Ishikawa (cell line): Measurements from ENCODE around the gene MFRP.

Experiments used
- CEBPB ChIP-seq: IDR thresholded peaks from 2 replicates; pipeline ENCODE4 v1.6.1; 2012
- CREB1 ChIP-seq: IDR thresholded peaks from 2 replicates; pipeline ENCODE4 v1.6.1; 2012; ENCODE audit warnings: low read depth
- EGR1 ChIP-seq: IDR thresholded peaks from 2 replicates; pipeline ENCODE4 v1.6.1; 2012
- EP300 ChIP-seq: IDR thresholded peaks from 2 replicates; pipeline ENCODE4 v1.6.1; 2012; ENCODE audit warnings: borderline replicate concordance
- FOXM1 ChIP-seq: IDR thresholded peaks from 2 replicates; pipeline ENCODE4 v1.6.1; 2012; ENCODE audit warnings: low read depth, borderline replicate concordance
- MAX ChIP-seq: IDR thresholded peaks from 2 replicates; pipeline ENCODE4 v1.6.1; 2012
- NFIC ChIP-seq: IDR thresholded peaks from 2 replicates; pipeline ENCODE4 v1.6.1; 2012
- RAD21 ChIP-seq: IDR thresholded peaks from 2 replicates; pipeline ENCODE4 v1.6.1; 2012; ENCODE audit warnings: low read depth
- TAF1 ChIP-seq: IDR thresholded peaks from 2 replicates; pipeline ENCODE4 v1.6.1; 2012; ENCODE audit warnings: low read depth, mild to moderate bottlenecking
- TCF12 ChIP-seq: IDR thresholded peaks from 2 replicates; pipeline ENCODE4 v1.6.1; 2012; ENCODE audit warnings: low read depth
- TEAD4 ChIP-seq: IDR thresholded peaks from 2 replicates; pipeline ENCODE4 v1.6.1; 2012
- USF1 ChIP-seq: IDR thresholded peaks from 2 replicates; pipeline ENCODE4 v1.6.1; 2012
- YY1 ChIP-seq: IDR thresholded peaks from 2 replicates; pipeline ENCODE4 v1.6.1; 2012; ENCODE audit warnings: low read depth
- ZBTB7A ChIP-seq: IDR thresholded peaks from 2 replicates; pipeline ENCODE4 v1.6.1; 2012; ENCODE audit warnings: low read depth
- TF ChIP-seq, protein P1 (sequence below): IDR thresholded peaks from 2 replicates; pipeline ENCODE4 v1.6.1; 2012; ENCODE audit warnings: low read depth, mild to moderate bottlenecking

MFRP gene

DNA sequence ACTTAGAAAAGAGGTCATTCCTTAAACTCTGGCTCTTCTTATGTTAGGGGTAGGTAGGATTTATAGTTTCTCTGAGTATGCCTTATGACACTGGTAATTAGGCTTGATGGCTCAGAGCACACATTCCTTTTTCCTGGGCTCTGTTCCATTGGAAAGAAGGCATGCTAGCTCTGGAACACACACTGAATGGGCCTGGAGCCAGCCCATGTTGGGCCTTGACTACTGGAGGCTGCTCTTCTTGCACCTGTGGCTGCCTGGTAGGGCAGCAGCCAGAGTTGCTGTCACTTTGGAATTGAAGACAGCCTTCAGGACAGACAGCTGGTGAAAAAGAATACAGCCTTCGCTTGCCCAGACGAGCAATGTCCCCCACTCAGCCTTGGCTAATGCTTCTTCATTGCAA lies 47.8 kb downstream of the MFRP start:
- TF ChIP-seq NFIC (no peak), ZBTB7A (no peak), TAF1 (no peak), EP300 (no peak), EGR1 (no peak), YY1 (no peak), TEAD4 (no peak), CEBPB (no peak), USF1 (no peak), RAD21 (no peak), MAX (no peak), CREB1 (no peak), TCF12 (no peak), FOXM1 (no peak)
- TF ChIP-seq, protein P1, sequence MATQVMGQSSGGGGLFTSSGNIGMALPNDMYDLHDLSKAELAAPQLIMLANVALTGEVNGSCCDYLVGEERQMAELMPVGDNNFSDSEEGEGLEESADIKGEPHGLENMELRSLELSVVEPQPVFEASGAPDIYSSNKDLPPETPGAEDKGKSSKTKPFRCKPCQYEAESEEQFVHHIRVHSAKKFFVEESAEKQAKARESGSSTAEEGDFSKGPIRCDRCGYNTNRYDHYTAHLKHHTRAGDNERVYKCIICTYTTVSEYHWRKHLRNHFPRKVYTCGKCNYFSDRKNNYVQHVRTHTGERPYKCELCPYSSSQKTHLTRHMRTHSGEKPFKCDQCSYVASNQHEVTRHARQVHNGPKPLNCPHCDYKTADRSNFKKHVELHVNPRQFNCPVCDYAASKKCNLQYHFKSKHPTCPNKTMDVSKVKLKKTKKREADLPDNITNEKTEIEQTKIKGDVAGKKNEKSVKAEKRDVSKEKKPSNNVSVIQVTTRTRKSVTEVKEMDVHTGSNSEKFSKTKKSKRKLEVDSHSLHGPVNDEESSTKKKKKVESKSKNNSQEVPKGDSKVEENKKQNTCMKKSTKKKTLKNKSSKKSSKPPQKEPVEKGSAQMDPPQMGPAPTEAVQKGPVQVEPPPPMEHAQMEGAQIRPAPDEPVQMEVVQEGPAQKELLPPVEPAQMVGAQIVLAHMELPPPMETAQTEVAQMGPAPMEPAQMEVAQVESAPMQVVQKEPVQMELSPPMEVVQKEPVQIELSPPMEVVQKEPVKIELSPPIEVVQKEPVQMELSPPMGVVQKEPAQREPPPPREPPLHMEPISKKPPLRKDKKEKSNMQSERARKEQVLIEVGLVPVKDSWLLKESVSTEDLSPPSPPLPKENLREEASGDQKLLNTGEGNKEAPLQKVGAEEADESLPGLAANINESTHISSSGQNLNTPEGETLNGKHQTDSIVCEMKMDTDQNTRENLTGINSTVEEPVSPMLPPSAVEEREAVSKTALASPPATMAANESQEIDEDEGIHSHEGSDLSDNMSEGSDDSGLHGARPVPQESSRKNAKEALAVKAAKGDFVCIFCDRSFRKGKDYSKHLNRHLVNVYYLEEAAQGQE: no peak

- TF ChIP-seq TCF12: no peak
- TF ChIP-seq CEBPB: no peak
- TF ChIP-seq YY1: no peak
- TF ChIP-seq MAX: no peak
Measured at GRCh38 chr11:119297938-119298337, 48.6 kb downstream of the MFRP start.

- TF ChIP-seq RAD21: peak; percentile 7; the same call in 1 of the 2 replicates
- no peak for TF ChIP-seq NFIC
Measured at GRCh38 chr11:119295178-119295577, 51.3 kb downstream of the MFRP start.

DNA sequence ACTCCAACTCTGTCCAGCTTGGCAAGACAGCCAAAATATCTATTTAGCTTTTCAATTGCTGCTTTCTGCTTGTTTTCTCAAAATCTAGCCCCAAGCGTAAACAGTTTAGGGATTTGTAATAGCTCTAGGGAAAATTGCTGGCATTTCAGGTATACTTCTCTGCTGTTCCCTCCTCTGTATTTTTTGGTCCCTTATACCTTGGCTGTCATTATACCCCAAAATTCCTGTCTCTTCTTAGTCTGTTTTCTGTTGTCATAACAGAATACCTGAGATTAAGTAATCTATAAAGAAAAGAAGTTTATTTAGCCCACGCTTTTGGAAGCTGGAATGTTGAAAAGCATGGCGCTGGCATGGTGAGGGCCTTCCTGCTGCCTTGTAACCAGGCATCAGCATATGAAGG lies 53.0 kb downstream of the MFRP start:
- TF ChIP-seq CREB1: no peak
- TF ChIP-seq MAX: no peak
- TF ChIP-seq TAF1: no peak
- no peak for TF ChIP-seq NFIC
- no peak for TF ChIP-seq YY1
- no peak for TF ChIP-seq EGR1
- no peak for TF ChIP-seq USF1
- TF ChIP-seq FOXM1: no peak
- TF ChIP-seq, protein P1: no peak
- no peak for TF ChIP-seq CEBPB
- TF ChIP-seq ZBTB7A: no peak

DNA sequence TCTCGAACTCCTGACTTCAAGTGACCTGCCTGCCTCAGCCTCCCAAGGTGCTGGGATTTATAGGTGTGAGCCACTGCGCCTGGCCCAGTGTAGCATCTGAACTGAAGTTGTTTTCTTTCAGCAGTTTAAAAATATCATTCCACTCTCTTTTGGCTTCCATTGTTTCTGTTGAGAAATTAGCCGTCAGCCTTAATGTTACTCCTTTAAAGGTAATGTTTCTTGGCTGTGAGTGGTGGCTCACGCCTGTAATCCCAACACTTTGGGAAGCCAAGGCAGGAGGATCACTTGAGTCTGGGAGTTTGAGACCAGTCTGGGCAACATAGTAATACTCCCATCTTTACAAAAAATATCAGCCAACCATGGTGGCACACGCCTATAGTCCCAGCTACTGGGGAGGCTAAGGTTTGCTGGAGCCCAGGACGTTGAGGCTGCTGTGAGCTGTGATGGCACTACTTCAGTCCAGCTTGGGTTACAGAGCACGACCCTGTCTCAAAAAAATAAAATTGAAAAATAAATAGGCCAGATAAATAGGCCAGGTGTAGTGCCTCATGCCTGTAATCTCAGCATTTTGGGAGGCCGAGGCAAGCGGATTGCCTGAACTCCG lies 55.5 kb downstream of the MFRP start:
- TF ChIP-seq YY1 (no peak), FOXM1 (no peak), EGR1 (no peak), TCF12 (no peak), CREB1 (no peak), MAX (no peak), CEBPB (no peak), RAD21 (no peak), USF1 (no peak), EP300 (no peak), TEAD4 (no peak), NFIC (no peak), TAF1 (no peak), ZBTB7A (no peak)
- TF ChIP-seq, protein P1: no peak
